ENCODE measurements around the gene BAD. TPM values are rescaled to one million over a fixed set of nuclear protein-coding genes. Genes with fewer than 3 reads are reported as not detected.

Gene BAD
- total and polyA plus RNA-seq, 10 of the 15 experiments (the other 5 are each of a cell fraction or from before 2014, with no cell fraction given): 1.5 to 67.2 (median 39.6) TPM

- no peak for FAIRE-seq
- no TSS peak for BruUV-seq (replicated peaks)
- ChIA-PET POLR2A (interaction anchor here (0.6 to 9.7 kb wide), 8 partner anchors 8 to 255 kb away, joined by 3 to 77 read pairs (median 6); partner anchors contain the start of genes FERMT3, FKBP2 and PPP1R14B), CTCF (interaction anchor here (0.9 to 2.9 kb wide), 2 partner anchors 25 to 124 kb away, joined by 3 to 18 read pairs; partner anchors contain the start of gene FERMT3), SMC1A (ENCODE audit: uncharacterized antibody, unreplicated experiment) (no interaction called here), RAD21 (ENCODE audit: unreplicated experiment) (no interaction called here)
- Histone ChIP-seq H3K79me2 (ENCODE audit: control insufficient read depth, insufficient read depth, low read length) (peaks cover 32% of the 10 kb centered on the region), H3K4me1 (ENCODE audit: control insufficient read depth, insufficient read depth, low read length) (peaks cover 41% of the 10 kb centered on the region), H3K27me3 (replicated peaks in 1 of 2; ENCODE audit: control insufficient read depth in 2 of 2, insufficient read depth in 2 of 2, low read length in 1 of 2) (no peaks in the 10 kb centered on the region), H4K20me1 (ENCODE audit: control insufficient read depth, insufficient read depth) (no peaks in the 10 kb centered on the region), H3K4me2 (ENCODE audit: control insufficient read depth, insufficient read depth) (0 out of 2 replicates have a peak overlapping the region, but pooled peaks have one; percentile 13), H2AFZ (ENCODE audit: control insufficient read depth, low read depth, low read length) (no peak overlapping the region), H3K36me3 (ENCODE audit: control insufficient read depth in 2 of 2, insufficient read depth in 2 of 2, low read length in 1 of 2) (no peaks in the 10 kb centered on the region), H3K27ac (ENCODE audit: control insufficient read depth, insufficient read depth) (no peak overlapping the region; the same call in 1 of the 2 replicates), H3K9me3 (replicated peaks; ENCODE audit: control insufficient read depth, insufficient read depth, low read length) (no peaks in the 10 kb centered on the region), H3K4me3 (no peak overlapping the region; the same call in 1 of the 2 replicates), H3K9ac (ENCODE audit: control insufficient read depth, insufficient read depth, low read length) (no peak overlapping the region; the same call in 1 of the 2 replicates)
- DNase-seq (ENCODE audit: low read depth, low spot score): no peak
- TF ChIP-seq, protein P1, sequence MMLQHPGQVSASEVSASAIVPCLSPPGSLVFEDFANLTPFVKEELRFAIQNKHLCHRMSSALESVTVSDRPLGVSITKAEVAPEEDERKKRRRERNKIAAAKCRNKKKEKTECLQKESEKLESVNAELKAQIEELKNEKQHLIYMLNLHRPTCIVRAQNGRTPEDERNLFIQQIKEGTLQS (IDR thresholded peaks at IDR 0.05; ENCODE audit: borderline replicate concordance, extremely low read depth, low read depth, low read length): no peak
- TF ChIP-seq, protein P2, sequence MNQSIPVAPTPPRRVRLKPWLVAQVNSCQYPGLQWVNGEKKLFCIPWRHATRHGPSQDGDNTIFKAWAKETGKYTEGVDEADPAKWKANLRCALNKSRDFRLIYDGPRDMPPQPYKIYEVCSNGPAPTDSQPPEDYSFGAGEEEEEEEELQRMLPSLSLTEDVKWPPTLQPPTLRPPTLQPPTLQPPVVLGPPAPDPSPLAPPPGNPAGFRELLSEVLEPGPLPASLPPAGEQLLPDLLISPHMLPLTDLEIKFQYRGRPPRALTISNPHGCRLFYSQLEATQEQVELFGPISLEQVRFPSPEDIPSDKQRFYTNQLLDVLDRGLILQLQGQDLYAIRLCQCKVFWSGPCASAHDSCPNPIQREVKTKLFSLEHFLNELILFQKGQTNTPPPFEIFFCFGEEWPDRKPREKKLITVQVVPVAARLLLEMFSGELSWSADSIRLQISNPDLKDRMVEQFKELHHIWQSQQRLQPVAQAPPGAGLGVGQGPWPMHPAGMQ (IDR thresholded peaks at IDR 0.05; ENCODE audit: borderline replicate concordance): no peak
- TF ChIP-seq MYC (IDR thresholded peaks at IDR 0.05; ENCODE audit: insufficient read depth, insufficient read length, insufficient replicate concordance, low read length, severe bottlenecking) (no peak), TCF3 (IDR thresholded peaks at IDR 0.05; ENCODE audit: borderline replicate concordance, insufficient read depth, low read depth, low read length) (no peak), NFYA (IDR thresholded peaks at IDR 0.05; ENCODE audit: borderline replicate concordance, low read depth, low read length) (no peak), SUZ12 (IDR thresholded peaks at IDR 0.05; ENCODE audit: unreplicated experiment) (no peak), ZBTB40 (IDR thresholded peaks at IDR 0.05; ENCODE audit: borderline replicate concordance) (no peak), RBBP5 (conservative IDR thresholded peaks at IDR 0.05) (no peak)
- TF ChIP-seq, protein P3, sequence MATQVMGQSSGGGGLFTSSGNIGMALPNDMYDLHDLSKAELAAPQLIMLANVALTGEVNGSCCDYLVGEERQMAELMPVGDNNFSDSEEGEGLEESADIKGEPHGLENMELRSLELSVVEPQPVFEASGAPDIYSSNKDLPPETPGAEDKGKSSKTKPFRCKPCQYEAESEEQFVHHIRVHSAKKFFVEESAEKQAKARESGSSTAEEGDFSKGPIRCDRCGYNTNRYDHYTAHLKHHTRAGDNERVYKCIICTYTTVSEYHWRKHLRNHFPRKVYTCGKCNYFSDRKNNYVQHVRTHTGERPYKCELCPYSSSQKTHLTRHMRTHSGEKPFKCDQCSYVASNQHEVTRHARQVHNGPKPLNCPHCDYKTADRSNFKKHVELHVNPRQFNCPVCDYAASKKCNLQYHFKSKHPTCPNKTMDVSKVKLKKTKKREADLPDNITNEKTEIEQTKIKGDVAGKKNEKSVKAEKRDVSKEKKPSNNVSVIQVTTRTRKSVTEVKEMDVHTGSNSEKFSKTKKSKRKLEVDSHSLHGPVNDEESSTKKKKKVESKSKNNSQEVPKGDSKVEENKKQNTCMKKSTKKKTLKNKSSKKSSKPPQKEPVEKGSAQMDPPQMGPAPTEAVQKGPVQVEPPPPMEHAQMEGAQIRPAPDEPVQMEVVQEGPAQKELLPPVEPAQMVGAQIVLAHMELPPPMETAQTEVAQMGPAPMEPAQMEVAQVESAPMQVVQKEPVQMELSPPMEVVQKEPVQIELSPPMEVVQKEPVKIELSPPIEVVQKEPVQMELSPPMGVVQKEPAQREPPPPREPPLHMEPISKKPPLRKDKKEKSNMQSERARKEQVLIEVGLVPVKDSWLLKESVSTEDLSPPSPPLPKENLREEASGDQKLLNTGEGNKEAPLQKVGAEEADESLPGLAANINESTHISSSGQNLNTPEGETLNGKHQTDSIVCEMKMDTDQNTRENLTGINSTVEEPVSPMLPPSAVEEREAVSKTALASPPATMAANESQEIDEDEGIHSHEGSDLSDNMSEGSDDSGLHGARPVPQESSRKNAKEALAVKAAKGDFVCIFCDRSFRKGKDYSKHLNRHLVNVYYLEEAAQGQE (IDR thresholded peaks at IDR 0.05; ENCODE audit: low read depth, low read length): no peak
- in situ Hi-C loops (cut with MboI): loop anchor here (25.0 kb wide), 1 partner anchor 1631 kb away; the partner anchor contains the start of genes CFL1, EFEMP2 and MUS81
- WGBS (ENCODE audit: insufficient coverage, insufficient replicate concordance, low lambda C conversion rate, missing lambda C conversion rate): 75% methylated on average over 7 of the region's 7 CpGs
- ATAC-seq: no peak
- intact Hi-C loops (cut with micrococcal nuclease; ENCODE audit: unreplicated experiment): no loop called here
Observed at GRCh38 chr11:64231546-64231945, 52.9 kb downstream of the BAD start.
